HepG2 (cell line): ENCODE measurements around the gene NPSR1. TPM values are rescaled to one million over a fixed set of nuclear protein-coding genes. Genes with fewer than 3 reads are reported as not detected.

ENCODE experiments used
- ATAC-seq: fragments of 200-7000 bp; cut with Tn5 transposase; 3 replicates; pipeline ENCODE4 v1.9.1; 2020; ENCODE audit warnings: mild to moderate bottlenecking, moderate library complexity
- BruUV-seq: library from RNA; stranded (reverse); fragments of 400-500 nt; replicated peaks from 2 replicates; lab custom pipeline; 2021; lab: Mats Ljungman, UMichigan
- CTCF ChIA-PET: fragments of 300-600 bp; formaldehyde crosslinking; extraction: SDS; loops from one replicate; lab custom pipeline; 2021; ENCODE audit warnings: low total read pairs, inconsistent platforms, low intra/inter-chr PET ratio; lab: Yijun Ruan, JAX
- POLR2A ChIA-PET: fragments of 350-600 bp; sonication (Branson Sonifier 250); formaldehyde crosslinking; loops from one replicate; lab custom pipeline; 2020; ENCODE audit warnings: antibody characterized with exemption, inconsistent platforms; lab: Yijun Ruan, JAX
- DNase-seq: peaks from one replicate; pipeline ENCODE4 v3.0.0-alpha.2; 2015; ENCODE audit warnings: low spot score
- FAIRE-seq: peaks from 3 replicates; lab custom pipeline; 2011; peaks lifted over from hg19 to GRCh38; lab: Jason Lieb, UNC
- H2AFZ ChIP-seq: one replicate; pipeline ENCODE4 v1.6.1; 2011; ENCODE audit warnings: low read length, inconsistent platforms
- H3K27ac ChIP-seq: fragments of 300-600 bp; 3 replicates; pipeline ENCODE4 v1.8.0; 2011; ENCODE audit warnings: mixed run types, mild to moderate bottlenecking, mixed read lengths, low read length, inconsistent platforms; ENCODE audit not compliant: insufficient read depth; ENCODE audit errors: extremely low read length
- H3K27me3 ChIP-seq, 2 experiments: fragments of 200-600 bp in 1 of 2; 2 replicates in 1 of 2; 3 replicates in 1 of 2; pipeline versions ENCODE4 v1.6.0 to v1.8.0; 2011; ENCODE audit warnings: low read length in 2 of 2, mild to moderate bottlenecking in 2 of 2, moderate library complexity in 2 of 2, inconsistent platforms in 1 of 2; ENCODE audit not compliant: insufficient read depth in 2 of 2, control insufficient read depth in 1 of 2
- H3K36me3 ChIP-seq, 2 experiments: fragments of 200-600 bp in 1 of 2; replicated peaks in 1 of 2; 2 replicates in 1 of 2; 3 replicates in 1 of 2; pipeline versions ENCODE4 v1.5.1 to v1.8.0; 2011; ENCODE audit warnings: low read length in 2 of 2, inconsistent platforms in 1 of 2; ENCODE audit not compliant: insufficient read depth in 2 of 2, control insufficient read depth in 1 of 2
- H3K4me1 ChIP-seq: 2 replicates; pipeline ENCODE4 v1.5.1; 2012; ENCODE audit warnings: low read length, inconsistent platforms; ENCODE audit not compliant: insufficient read depth
- H3K4me2 ChIP-seq: 2 replicates; pipeline ENCODE4 v1.6.0; 2011; ENCODE audit warnings: low read depth, low read length, inconsistent platforms
- H3K4me3 ChIP-seq, 3 experiments: fragments of 200-600 bp in 1 of 3; sonication (generic), shearing (Covaris generic) in 1 of 3; replicated peaks in 1 of 3; 2 replicates each; pipeline ENCODE4 v1.5.1; 2011 to 2016; ENCODE audit warnings: low read length in 3 of 3, inconsistent platforms in 2 of 3, low read depth in 2 of 3, mild to moderate bottlenecking in 2 of 3, control low read depth in 1 of 3, mixed read lengths in 1 of 3; ENCODE audit not compliant: insufficient read depth in 1 of 3
- H3K79me2 ChIP-seq: one replicate; pipeline ENCODE4 v1.6.1; 2011; ENCODE audit warnings: low read length, inconsistent platforms; ENCODE audit not compliant: insufficient read depth
- H3K9ac ChIP-seq: 2 replicates; pipeline ENCODE4 v1.6.0; 2011; ENCODE audit warnings: mild to moderate bottlenecking, low read depth, low read length, inconsistent platforms; ENCODE audit not compliant: insufficient read depth
- H3K9me3 ChIP-seq: 2 replicates; pipeline ENCODE4 v1.5.1; 2012; ENCODE audit warnings: mild to moderate bottlenecking, low read length
- H4K20me1 ChIP-seq: 2 replicates; pipeline ENCODE4 v1.6.0; 2011; ENCODE audit warnings: inconsistent platforms, mild to moderate bottlenecking, low read length, moderate library complexity; ENCODE audit not compliant: insufficient read depth
- DMAP1 ChIP-seq: IDR thresholded peaks from 2 replicates; pipeline ENCODE4 v1.6.1; 2016
- ETV5 ChIP-seq: IDR thresholded peaks from 2 replicates; pipeline ENCODE4 v1.6.1; 2018; ENCODE audit warnings: missing biosample characterization, missing genetic modification reagents, inconsistent platforms, borderline replicate concordance
- FOXP1 ChIP-seq, 2 experiments: fragments of 450-650 bp in 1 of 2; IDR thresholded peaks; 2 replicates each; pipeline ENCODE4 v1.6.1; 2017 to 2018; ENCODE audit warnings: antibody characterized with exemption in 1 of 2
- HOXA3 ChIP-seq: sonication (generic); formaldehyde crosslinking; IDR thresholded peaks from 2 replicates; pipeline ENCODE4 v1.5.0; 2020; ENCODE audit warnings: missing genetic modification reagents
- KAT2B ChIP-seq: fragments of 150-350 bp; IDR thresholded peaks from 2 replicates; pipeline ENCODE4 v1.6.1; 2014; ENCODE audit warnings: low read depth, low read length, borderline replicate concordance
- MAFK ChIP-seq, 2 experiments: IDR thresholded peaks in 1 of 2; conservative IDR thresholded peaks in 1 of 2; 2 replicates each; pipeline ENCODE4 v1.6.1; 2011; ENCODE audit warnings: improper control_type of control experiment in 2 of 2, low read length in 2 of 2
- MLLT10 ChIP-seq: sonication (generic); formaldehyde crosslinking; IDR thresholded peaks from 2 replicates; pipeline ENCODE4 v1.4.0; 2020; ENCODE audit warnings: missing genetic modification reagents
- MXD3 ChIP-seq: IDR thresholded peaks from 2 replicates; pipeline ENCODE4 v1.6.1; 2016; ENCODE audit warnings: mild to moderate bottlenecking, missing biosample characterization, missing genetic modification reagents
- MYNN ChIP-seq: sonication (generic); formaldehyde crosslinking; IDR thresholded peaks from 2 replicates; pipeline ENCODE4 v1.4.0; 2020; ENCODE audit warnings: mild to moderate bottlenecking, low read depth, missing genetic modification reagents
- PCBP2 ChIP-seq: fragments of 200-400 bp; formaldehyde crosslinking; optimal IDR thresholded peaks from 2 replicates; pipeline ENCODE3; 2018; ENCODE audit warnings: low read length, low read depth; ENCODE audit not compliant: poor library complexity, severe bottlenecking
- THRA ChIP-seq: sonication (generic); formaldehyde crosslinking; IDR thresholded peaks from 2 replicates; pipeline ENCODE4 v1.4.0; 2020; ENCODE audit warnings: missing genetic modification reagents, borderline replicate concordance
- ZFAT ChIP-seq: sonication (generic); formaldehyde crosslinking; conservative IDR thresholded peaks from 2 replicates; pipeline ENCODE4 v1.8.1; 2023; ENCODE audit warnings: missing genetic modification reagents, inconsistent platforms
- ZFP91 ChIP-seq: sonication (generic); formaldehyde crosslinking; IDR thresholded peaks from 2 replicates; pipeline ENCODE4 v1.9.0; 2022; ENCODE audit warnings: missing genetic modification reagents, mild to moderate bottlenecking, borderline replicate concordance
- ZNF605 ChIP-seq: sonication (generic); formaldehyde crosslinking; IDR thresholded peaks from 2 replicates; pipeline ENCODE4 v1.8.0; 2022; ENCODE audit warnings: mild to moderate bottlenecking, missing genetic modification reagents
- ZNF660 ChIP-seq: sonication (generic); formaldehyde crosslinking; IDR thresholded peaks from 2 replicates; pipeline ENCODE4 v1.5.1; 2020; ENCODE audit warnings: mild to moderate bottlenecking, low read depth, missing genetic modification reagents, borderline replicate concordance
- ZNF704 ChIP-seq: sonication (generic); formaldehyde crosslinking; IDR thresholded peaks from 2 replicates; pipeline ENCODE4 v1.8.1; 2023; ENCODE audit warnings: mild to moderate bottlenecking, inconsistent platforms, moderate library complexity, missing genetic modification reagents, borderline replicate concordance
- ZNF777 ChIP-seq: sonication (generic); formaldehyde crosslinking; IDR thresholded peaks from 2 replicates; pipeline ENCODE4 v1.4.0; 2020; ENCODE audit warnings: missing genetic modification reagents
- WGBS: methylation state at CpG from one replicate; pipeline ENCODE4 v1.1.6; 2017; ENCODE audit warnings: low lambda C conversion rate; 5-methylcytosine and 5-hydroxymethylcytosine counted together
- in situ Hi-C: cut with HindIII; loops from 2 replicates; pipeline ENCODE4 v1.10.0; 2017; ENCODE audit warnings: low pct_unique_long_range_greater_than_20kb; ENCODE audit not compliant: extremely low pct_ligation_motif_present
- intact Hi-C: fragments of 100-400 bp; cut with micrococcal nuclease; formaldehyde crosslinking; loops from one replicate; pipeline ENCODE4 v1.10.0; 2022; ENCODE audit not compliant: unreplicated experiment
- polyA plus RNA-seq, 8 experiments: library from polyadenylated mRNA; depleted of rRNA in 3 of 8; stranded (reverse) in 7 of 8; unstranded in 1 of 8; fragments of >200 nt; fragmentation: Illumina TruSeq in 4 of 8; extraction: Trizol in 4 of 8; gene quantifications; 2 replicates each; pipeline versions ENCODE4 v1.2.1 to v1.2.3, GENCODE V29; 2011 to 2016; ENCODE audit warnings: low read depth in 4 of 8, missing spikeins in 1 of 8, mixed read lengths in 1 of 8; ENCODE audit not compliant: insufficient read depth in 1 of 8
- total RNA-seq, 5 experiments: library from RNA; depleted of rRNA; stranded (reverse); fragments of >200 nt; fragmentation: Illumina TruSeq; extraction: Trizol; gene quantifications; 2 replicates each; pipeline ENCODE4 v1.2.3, GENCODE V29; 2016; ENCODE audit warnings: low read depth in 1 of 5

NPSR1 gene
- total and polyA plus RNA-seq, 2 of the 13 experiments (the other 11 are each of a cell fraction or from before 2014, with no cell fraction given), result not detected

GRCh38 chr7:34751725-34752643 is 94.0 kb downstream of the NPSR1 start (continued):
- TF ChIP-seq ZFAT, result no peak

GRCh38 chr7:34752929-34753328 is 94.9 kb downstream of the NPSR1 start:
- intact Hi-C loops, result loop anchor here (10.0 kb wide), 1 partner anchor 942 kb away; the partner anchor contains the start of gene HERPUD2
- Histone ChIP-seq H3K79me2 (peaks cover 63% of the 10 kb centered on the region), H3K4me3 (peak overlapping the region in 1 of 3 experiments; percentile 39; a peak in 1 of 6 replicates), H3K9me3 (no peaks in the 10 kb centered on the region), H2AFZ (no peak overlapping the region), H4K20me1 (no peaks in the 10 kb centered on the region), H3K4me2 (peak overlapping the region; percentile 69), H3K36me3 (peaks cover 2 to 11% of the 10 kb centered on the region in 2 experiments), H3K9ac (0 out of 2 replicates have a peak overlapping the region, but pooled peaks have one; percentile 6), H3K4me1 (peaks cover 77% of the 10 kb centered on the region), H3K27ac (peak overlapping the region; percentile 80), H3K27me3 (no peaks in the 10 kb centered on the region)
- POLR2A ChIA-PET, result no interaction called here
- BruUV-seq, result no TSS peak
- FAIRE-seq (no peak), DNase-seq (no peak), ATAC-seq (no peak)
- 39% methylated on average over 3 of the region's 3 CpGs for WGBS
- CTCF ChIA-PET, result no interaction called here
- in situ Hi-C loops, result no loop called here
- TF ChIP-seq DMAP1 (CRISPR knock-in tag), result no peak
- no peak for TF ChIP-seq MYNN
- no peak for TF ChIP-seq MLLT10 (CRISPR knock-in tag)
- TF ChIP-seq MAFK (conservative IDR thresholded peaks at IDR 0.05 in 1 of 2, IDR thresholded peaks at IDR 0.05 in 1 of 2; ENCODE audit: low read length in 2 of 2), result peak in 1 of 2 experiments; percentile 19; a peak in 1 of 4 replicates
- no peak for TF ChIP-seq MXD3
- TF ChIP-seq ZNF660 (CRISPR knock-in tag), result no peak
- no peak for TF ChIP-seq ZFP91
- peak; percentile 41; the same call in 1 of the 2 replicates for TF ChIP-seq ZNF605 (CRISPR knock-in tag)
- no peak for TF ChIP-seq FOXP1 (IDR thresholded peaks at IDR 0.05)
- TF ChIP-seq FOXP1 (CRISPR knock-in tag; IDR thresholded peaks at IDR 0.05), result peak; percentile 39; the same call in 1 of the 2 replicates
- no peak for TF ChIP-seq HOXA3 (CRISPR knock-in tag)
- TF ChIP-seq KAT2B, result peak; percentile 29; the same call in 1 of the 2 replicates
- no peak for TF ChIP-seq ZNF777
- TF ChIP-seq ETV5 (CRISPR knock-in tag), result peak; percentile 59; the same call in 1 of the 2 replicates
- no peak for TF ChIP-seq THRA (CRISPR knock-in tag)
- TF ChIP-seq PCBP2, result no peak
- no peak for TF ChIP-seq ZNF704 (CRISPR knock-in tag)
